B cell (primary cell): ENCODE data around the gene FBXO11. TPM values are rescaled to one million over a fixed set of nuclear protein-coding genes. Genes with fewer than 3 reads are reported as not detected.

Experiments used
- ATAC-seq: fragments of 200-7000 bp; cut with Tn5 transposase; one replicate; pipeline ENCODE4 v1.10.0; 2021; ENCODE audit warnings: low read depth, mild to moderate bottlenecking, moderate number of reproducible peaks, moderate library complexity
- CTCF ChIA-PET: fragments of 350-600 bp; sonication (Branson Sonifier 250); formaldehyde crosslinking; loops from one replicate; lab custom pipeline; 2021; ENCODE audit warnings: antibody characterized with exemption, inconsistent platforms; lab: Charles Lee
- POLR2A ChIA-PET: fragments of 350-600 bp; sonication (Branson Sonifier 250); formaldehyde crosslinking; loops from one replicate; lab custom pipeline; 2021; ENCODE audit warnings: antibody characterized with exemption; lab: Charles Lee
- DNase-seq: peaks from one replicate; pipeline ENCODE4 v3.0.0; 2013
- H2AFZ ChIP-seq: 2 replicates; pipeline ENCODE4 v1.6.1; 2012; ENCODE audit warnings: mild to moderate bottlenecking, low read depth, low read length; ENCODE audit not compliant: insufficient read depth, poor library complexity, severe bottlenecking
- H3K27ac ChIP-seq, 2 donors: 1 replicate in 1 of 2; 2 replicates in 1 of 2; pipeline ENCODE4 v1.5.1; 2012 to 2013; ENCODE audit warnings: low read length in 2 of 2, mild to moderate bottlenecking in 2 of 2, moderate library complexity in 1 of 2
- H3K27me3 ChIP-seq, 4 experiments: fragments of 200-600 bp in 1 of 4; sonication (generic) in 1 of 4; replicated peaks in 1 of 4; 1 replicate in 2 of 4; 2 replicates in 2 of 4; pipeline versions ENCODE4 v1.6.1 to v1.7.0; 2013 to 2016; ENCODE audit warnings: low read length in 3 of 4, mild to moderate bottlenecking in 2 of 4, mixed read lengths in 1 of 4, moderate library complexity in 1 of 4; ENCODE audit not compliant: insufficient read depth in 4 of 4, control insufficient read depth in 3 of 4; ENCODE audit errors: control extremely low read depth in 1 of 4
- H3K36me3 ChIP-seq, 2 experiments: replicated peaks in 1 of 2; 1 replicate in 1 of 2; 2 replicates in 1 of 2; pipeline versions ENCODE4 v1.6.1 to v1.7.1; 2013; ENCODE audit warnings: low read length in 1 of 2; ENCODE audit not compliant: insufficient read depth in 2 of 2, control insufficient read depth in 1 of 2; ENCODE audit errors: control extremely low read depth in 1 of 2, extremely low read depth in 1 of 2
- H3K4me1 ChIP-seq, 2 donors: fragments of 200-600 bp in 1 of 2; sonication (generic) in 1 of 2; 1 replicate in 1 of 2; 2 replicates in 1 of 2; pipeline versions ENCODE4 v1.5.1 to v1.6.1; 2013 to 2017; ENCODE audit warnings: low read length in 2 of 2; ENCODE audit not compliant: control insufficient read depth in 2 of 2, insufficient read depth in 2 of 2
- H3K4me2 ChIP-seq: replicated peaks from 2 replicates; pipeline ENCODE3; 2012; ENCODE audit warnings: mild to moderate bottlenecking, low read depth, low read length; ENCODE audit not compliant: poor library complexity, severe bottlenecking
- H3K4me3 ChIP-seq, 5 experiments: fragments of 200-600 bp in 1 of 5; sonication (generic) in 1 of 5; 1 replicate in 3 of 5; 2 replicates in 2 of 5; pipeline versions ENCODE4 v1.5.1 to v1.7.0; 2011 to 2016; ENCODE audit warnings: low read length in 4 of 5, mild to moderate bottlenecking in 4 of 5, low read depth in 2 of 5, control low read depth in 1 of 5, moderate library complexity in 1 of 5; ENCODE audit not compliant: insufficient read depth in 1 of 5; ENCODE audit errors: control extremely low read depth in 1 of 5, extremely low read depth in 1 of 5
- H3K79me2 ChIP-seq: fragments of 200-600 bp; sonication (generic); one replicate; pipeline ENCODE4 v1.6.0; 2016; ENCODE audit warnings: low read length; ENCODE audit not compliant: control insufficient read depth, insufficient read depth
- H3K9ac ChIP-seq: fragments of 200-600 bp; sonication (generic); 2 replicates; pipeline ENCODE4 v1.6.1; 2017; ENCODE audit warnings: mild to moderate bottlenecking, low read length, moderate library complexity
- H3K9me3 ChIP-seq, 3 donors: one replicate each; pipeline versions ENCODE4 v1.6.1 to v1.7.1; 2013; ENCODE audit warnings: low read length in 2 of 3; ENCODE audit not compliant: control insufficient read depth in 2 of 3, insufficient read depth in 1 of 3; ENCODE audit errors: control extremely low read depth in 1 of 3
- H4K20me1 ChIP-seq: 2 replicates; pipeline ENCODE4 v1.6.0; 2012; ENCODE audit warnings: mild to moderate bottlenecking, low read length; ENCODE audit not compliant: insufficient read depth, control insufficient read depth, poor library complexity, severe bottlenecking
- H3K27ac Mint-ChIP-seq: one replicate; pipeline ENCODE4 v1.8.0; 2021; ENCODE audit warnings: mixed read lengths
- H3K27me3 Mint-ChIP-seq: one replicate; pipeline ENCODE4 v1.8.0; 2021; ENCODE audit warnings: mixed read lengths
- H3K4me1 Mint-ChIP-seq: one replicate; pipeline ENCODE4 v1.8.0; 2021; ENCODE audit warnings: mixed read lengths
- H3K4me3 Mint-ChIP-seq: one replicate; pipeline ENCODE4 v1.8.0; 2021; ENCODE audit warnings: mixed read lengths
- H3K9me3 Mint-ChIP-seq: one replicate; pipeline ENCODE4 v1.8.0; 2022; ENCODE audit warnings: mixed read lengths; ENCODE audit not compliant: insufficient read depth
- CTCF ChIP-seq: fragments of 200-600 bp; IDR thresholded peaks from one replicate; pipeline ENCODE4 v1.8.0; 2022; ENCODE audit warnings: antibody characterized with exemption, mild to moderate bottlenecking
- EZH2 ChIP-seq: IDR thresholded peaks from 2 replicates; pipeline ENCODE4 v1.6.1; 2012; ENCODE audit warnings: borderline replicate concordance, low read depth, mild to moderate bottlenecking, moderate library complexity, low read length; ENCODE audit not compliant: insufficient read depth, poor library complexity, severe bottlenecking
- WGBS: methylation state at CpG from one replicate; pipeline ENCODE4 v1.1.5; 2013; ENCODE audit warnings: missing lambda C conversion rate; ENCODE audit not compliant: insufficient coverage; 5-methylcytosine and 5-hydroxymethylcytosine counted together
- intact Hi-C: fragments of 100-400 bp; cut with micrococcal nuclease; formaldehyde crosslinking; loops from one replicate; pipeline ENCODE4 v1.10.0; 2022
- polyA plus RNA-seq: library from polyadenylated mRNA; depleted of rRNA; stranded (reverse); fragments of >200 nt; gene quantifications from 2 replicates; pipeline ENCODE4 v1.2.3, GENCODE V29; 2012
- total RNA-seq, 2 donors: library from RNA; stranded (reverse); fragments of 120-200 nt in 1 of 2; gene quantifications; 1 replicate in 1 of 2; 2 replicates in 1 of 2; pipeline versions ENCODE4 v1.2.3 to v1.2.4, GENCODE V29; 2013 to 2022

The FBXO11 gene
- total and polyA plus RNA-seq, 2 donors (not counting 1 experiment from before 2014, with no cell fraction given): 42.6 to 107 TPM

GRCh38 chr2:47783486-47784351 is 122.6 kb downstream of the FBXO11 start:
- ChIA-PET POLR2A (interaction anchor here (0.6 to 1.1 kb wide), 7 partner anchors 10 to 1319 kb away, joined by 3 to 12 read pairs (median 4); no protein-coding TSS in a partner anchor), CTCF (interaction anchor here (1.0 to 5.0 kb wide), 3 partner anchors 16 to 347 kb away, joined by 3 to 25 read pairs (median 5); no protein-coding TSS in a partner anchor)
- H3K27me3 ChIP-seq: no peaks in the 10 kb centered on the region
- no peaks in the 10 kb centered on the region for H3K36me3 ChIP-seq
- H3K9ac ChIP-seq: peak overlapping the region; percentile 97
- H4K20me1 ChIP-seq: peaks cover 36% of the 10 kb centered on the region
- peak overlapping the region; percentile 74 to 85 for H3K27ac ChIP-seq
- WGBS: under 1% methylated on average over 56 of the region's 71 CpGs
- H3K4me1 ChIP-seq: peaks cover 14 to 26% of the 10 kb centered on the region in 2 donors
- H3K4me3 Mint-ChIP-seq: peak overlapping the region; percentile 95
- peak overlapping the region; percentile 94 for H3K27ac Mint-ChIP-seq
- H3K4me1 Mint-ChIP-seq: peaks cover 18% of the 10 kb centered on the region
- ATAC-seq (peak; percentile 29), DNase-seq (peak; percentile 87)
- no peaks in the 10 kb centered on the region for H3K27me3 Mint-ChIP-seq
- peaks cover 45% of the 10 kb centered on the region for H3K79me2 ChIP-seq
- no peak for TF ChIP-seq CTCF
- TF ChIP-seq EZH2: no peak
- H3K9me3 ChIP-seq: peaks cover 0 to 11% (median 0%) of the 10 kb centered on the region in 3 donors
- H3K4me2 ChIP-seq: peak overlapping the region; percentile 97
- no peaks in the 10 kb centered on the region for H3K9me3 Mint-ChIP-seq
- H2AFZ ChIP-seq: peak overlapping the region; percentile 97
- peak overlapping the region; percentile 52 to 98 (median 94) for H3K4me3 ChIP-seq
- intact Hi-C loops: loop anchor here (1.0 to 10.0 kb wide), 4 partner anchors 123 to 869 kb away; partner anchors contain the start of genes FBXO11, MCFD2 and MSH2
